WERI-Rb-1 (cell line): ENCODE data around the gene ALDOA.

ENCODE experiments used
- DNase-seq: peaks from one replicate; pipeline ENCODE4 v3.0.0-alpha.2; 2020
- H3K27ac ChIP-seq: fragments of 250-450 bp; sonication (Bioruptor Pico); 2 replicates; pipeline ENCODE4 v1.5.1; 2020; ENCODE audit warnings: mild to moderate bottlenecking, moderate library complexity
- H3K27me3 ChIP-seq: fragments of 250-450 bp; sonication (Bioruptor Pico); 2 replicates; pipeline ENCODE4 v1.5.1; 2021; ENCODE audit warnings: mild to moderate bottlenecking, low read depth, moderate library complexity; ENCODE audit not compliant: insufficient read depth, severe bottlenecking
- H3K36me3 ChIP-seq: fragments of 250-450 bp; sonication (Bioruptor Pico); 2 replicates; pipeline ENCODE4 v1.5.1; 2020; ENCODE audit warnings: mild to moderate bottlenecking, moderate library complexity
- H3K4me3 ChIP-seq: 2 replicates; pipeline ENCODE4 v1.5.1; 2011; ENCODE audit warnings: low read depth, mild to moderate bottlenecking, control low read depth, low read length
- H3K9me3 ChIP-seq: fragments of 250-450 bp; sonication (Bioruptor Pico); 2 replicates; pipeline ENCODE4 v1.5.1; 2021; ENCODE audit warnings: mild to moderate bottlenecking, moderate library complexity; ENCODE audit not compliant: severe bottlenecking
- TF ChIP-seq, protein P1 (sequence below): IDR thresholded peaks from 2 replicates; pipeline ENCODE4 v1.5.1; 2011; ENCODE audit warnings: low read depth, mild to moderate bottlenecking, control low read depth, inconsistent platforms, low read length

Gene ALDOA

DNA sequence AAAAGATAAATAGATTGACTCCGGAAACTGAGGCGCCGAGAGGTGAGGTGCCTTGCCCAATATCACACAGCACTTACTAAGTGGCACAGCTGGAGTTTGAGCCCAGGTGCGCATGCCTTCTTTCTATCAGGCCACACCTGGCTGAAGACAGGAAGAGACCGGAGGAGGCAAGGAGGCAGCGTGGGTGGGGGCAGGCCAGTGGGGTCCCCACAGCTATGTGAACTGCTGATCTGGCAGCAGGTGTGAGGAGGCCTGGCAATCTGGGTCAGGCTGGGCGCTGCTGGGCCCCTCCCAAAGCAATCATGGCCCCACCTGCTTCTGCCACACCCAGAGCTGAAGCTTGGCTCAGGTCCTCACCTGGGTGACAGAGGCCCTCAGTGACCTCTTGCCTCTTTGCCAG lies 49.7 kb downstream of the ALDOA start:
- no peak overlapping the region for H3K27ac ChIP-seq
- H3K27me3 ChIP-seq: no peaks in the 10 kb centered on the region
- no peaks in the 10 kb centered on the region for H3K9me3 ChIP-seq
- H3K4me3 ChIP-seq: no peak overlapping the region
- TF ChIP-seq, protein P1, sequence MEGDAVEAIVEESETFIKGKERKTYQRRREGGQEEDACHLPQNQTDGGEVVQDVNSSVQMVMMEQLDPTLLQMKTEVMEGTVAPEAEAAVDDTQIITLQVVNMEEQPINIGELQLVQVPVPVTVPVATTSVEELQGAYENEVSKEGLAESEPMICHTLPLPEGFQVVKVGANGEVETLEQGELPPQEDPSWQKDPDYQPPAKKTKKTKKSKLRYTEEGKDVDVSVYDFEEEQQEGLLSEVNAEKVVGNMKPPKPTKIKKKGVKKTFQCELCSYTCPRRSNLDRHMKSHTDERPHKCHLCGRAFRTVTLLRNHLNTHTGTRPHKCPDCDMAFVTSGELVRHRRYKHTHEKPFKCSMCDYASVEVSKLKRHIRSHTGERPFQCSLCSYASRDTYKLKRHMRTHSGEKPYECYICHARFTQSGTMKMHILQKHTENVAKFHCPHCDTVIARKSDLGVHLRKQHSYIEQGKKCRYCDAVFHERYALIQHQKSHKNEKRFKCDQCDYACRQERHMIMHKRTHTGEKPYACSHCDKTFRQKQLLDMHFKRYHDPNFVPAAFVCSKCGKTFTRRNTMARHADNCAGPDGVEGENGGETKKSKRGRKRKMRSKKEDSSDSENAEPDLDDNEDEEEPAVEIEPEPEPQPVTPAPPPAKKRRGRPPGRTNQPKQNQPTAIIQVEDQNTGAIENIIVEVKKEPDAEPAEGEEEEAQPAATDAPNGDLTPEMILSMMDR: no peak
- no peak for DNase-seq
- H3K36me3 ChIP-seq: peaks cover 38% of the 10 kb centered on the region

DNA sequence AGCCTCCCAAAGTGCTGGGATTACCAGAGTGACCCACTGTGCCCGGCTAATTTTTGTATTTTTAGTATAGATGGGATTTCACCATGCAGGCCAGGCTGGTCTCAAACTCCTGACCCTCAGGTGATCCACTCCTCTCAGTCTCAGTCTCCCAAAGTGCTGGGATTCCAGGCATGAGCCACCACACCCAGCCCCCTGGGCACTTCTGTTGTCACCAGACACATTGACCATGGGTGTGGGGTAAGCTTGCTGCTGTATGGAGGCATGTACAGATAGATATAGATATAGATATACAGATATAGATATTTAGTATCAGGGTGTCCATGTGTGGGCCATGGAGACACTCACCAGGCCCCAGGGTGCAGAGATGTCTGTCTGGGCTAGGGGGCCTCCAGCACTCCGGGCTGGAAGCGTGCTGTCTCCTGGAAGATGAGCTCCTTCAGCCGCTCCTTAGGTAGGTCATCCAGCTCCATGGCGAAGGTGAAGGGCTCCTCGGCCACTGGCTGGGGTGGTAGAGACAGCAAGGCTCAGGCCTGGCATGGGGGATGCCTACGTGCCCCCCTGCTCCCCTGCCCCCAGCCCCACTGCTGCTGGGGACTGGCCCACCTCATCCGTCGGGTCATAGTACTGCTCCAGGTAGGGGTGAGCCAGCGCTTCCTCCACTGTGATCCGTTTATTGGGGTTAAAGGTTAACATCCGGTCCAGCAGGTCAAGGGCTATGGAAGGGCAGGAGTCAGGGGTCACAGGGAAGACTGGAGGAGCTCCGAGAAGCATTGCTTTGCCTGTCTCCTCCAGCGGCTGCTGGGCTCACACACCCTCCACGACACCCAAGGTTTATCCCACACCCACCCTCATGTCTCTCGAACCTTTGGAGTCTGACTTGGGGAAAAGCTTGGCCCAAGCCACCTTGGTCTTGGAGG lies 51.0 kb downstream of the ALDOA start:
- Histone ChIP-seq H3K36me3 (peaks cover 43% of the 10 kb centered on the region), H3K27ac (no peak overlapping the region), H3K9me3 (no peaks in the 10 kb centered on the region), H3K27me3 (no peaks in the 10 kb centered on the region), H3K4me3 (no peak overlapping the region)
- DNase-seq: no peak
- TF ChIP-seq, protein P1: no peak

DNA sequence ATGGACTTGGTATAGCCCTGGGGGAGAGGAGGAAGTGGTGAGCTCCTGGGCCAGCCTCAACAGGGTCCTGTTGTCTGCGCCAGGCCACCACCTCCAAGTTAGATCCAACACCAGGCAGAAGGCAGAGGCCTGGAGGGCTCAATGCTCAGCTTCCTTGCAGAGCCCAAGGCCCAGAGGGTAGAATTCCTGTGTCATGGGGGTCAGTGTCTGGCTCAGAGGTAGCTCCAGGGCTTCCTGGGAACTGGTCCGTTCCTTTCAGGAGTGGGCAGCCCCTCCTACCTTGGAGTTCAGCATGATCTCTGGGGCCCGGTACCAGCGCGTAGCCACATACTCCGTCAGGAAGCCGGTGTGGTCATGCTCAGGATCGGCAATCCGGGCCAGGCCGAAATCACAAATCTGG lies 52.2 kb downstream of the ALDOA start:
- H3K9me3 ChIP-seq: no peaks in the 10 kb centered on the region
- peaks cover 42% of the 10 kb centered on the region for H3K36me3 ChIP-seq
- no peak overlapping the region for H3K27ac ChIP-seq
- no peak overlapping the region for H3K4me3 ChIP-seq
- TF ChIP-seq, protein P1: no peak
- no peak for DNase-seq
- H3K27me3 ChIP-seq: no peaks in the 10 kb centered on the region

DNA sequence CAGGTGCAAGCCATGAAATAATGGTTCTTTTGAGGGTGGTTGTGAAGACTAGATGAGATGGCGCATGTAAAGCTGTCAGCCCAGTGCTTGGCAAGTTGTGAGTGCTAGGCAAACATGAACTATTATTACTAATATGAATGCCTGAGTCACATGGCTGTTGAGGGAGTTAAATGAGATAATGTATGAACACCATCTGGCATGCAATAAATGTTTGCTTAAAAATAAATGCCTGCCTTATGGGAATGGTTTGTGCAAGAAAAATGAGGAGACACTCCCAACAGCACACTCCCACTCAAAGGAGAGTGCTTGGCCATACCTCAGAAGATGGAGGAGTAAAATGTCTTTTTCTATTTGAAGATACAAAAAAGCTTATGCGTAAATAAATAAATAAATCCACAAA lies 53.9 kb downstream of the ALDOA start:
- no peak for DNase-seq
- TF ChIP-seq, protein P1: no peak
- Histone ChIP-seq H3K27me3 (no peaks in the 10 kb centered on the region), H3K4me3 (no peak overlapping the region), H3K36me3 (peaks cover 42% of the 10 kb centered on the region), H3K9me3 (no peaks in the 10 kb centered on the region), H3K27ac (no peak overlapping the region)
